Smooth muscle cell (in vitro differentiated cells): Measurements from ENCODE around the gene EML4. TPM values are rescaled to one million over a fixed set of nuclear protein-coding genes. Genes with fewer than 3 reads are reported as not detected.

Source experiments
- DNase-seq: peaks from one replicate; lab custom pipeline; 2025; ENCODE audit not compliant: unreplicated experiment; lab: John Stamatoyannopoulos, UW
- H2AFZ ChIP-seq: fragments of 200-600 bp; sonication (generic); 2 replicates; pipeline ENCODE4 v1.6.0; 2016; ENCODE audit warnings: antibody characterized with exemption, low read depth, mild to moderate bottlenecking
- H3F3A ChIP-seq: fragments of 200-600 bp; sonication (generic); 2 replicates; pipeline ENCODE4 v1.6.0; 2017; ENCODE audit warnings: antibody characterized with exemption, low read depth
- H3K27ac ChIP-seq: fragments of 200-600 bp; sonication (generic); 2 replicates; pipeline ENCODE4 v1.5.1; 2016; ENCODE audit warnings: low read depth, mild to moderate bottlenecking
- H3K27me3 ChIP-seq: fragments of 200-600 bp; sonication (generic); 2 replicates; pipeline ENCODE4 v1.6.1; 2016; ENCODE audit warnings: low read depth, mild to moderate bottlenecking
- H3K36me3 ChIP-seq: fragments of 200-600 bp; sonication (generic); 2 replicates; pipeline ENCODE4 v1.5.1; 2016; ENCODE audit warnings: low read depth
- H3K4me1 ChIP-seq: fragments of 200-600 bp; sonication (generic); 2 replicates; pipeline ENCODE4 v1.5.1; 2016; ENCODE audit warnings: low read depth
- H3K4me2 ChIP-seq: fragments of 200-600 bp; sonication (generic); 2 replicates; pipeline ENCODE4 v1.6.0; 2016; ENCODE audit warnings: mild to moderate bottlenecking
- H3K4me3 ChIP-seq: fragments of 200-600 bp; sonication (generic); 2 replicates; pipeline ENCODE4 v1.5.1; 2016; ENCODE audit warnings: mild to moderate bottlenecking
- H3K79me2 ChIP-seq: fragments of 200-600 bp; sonication (generic); 2 replicates; pipeline ENCODE4 v1.6.0; 2016; ENCODE audit warnings: low read depth, mild to moderate bottlenecking
- H3K9ac ChIP-seq: fragments of 200-600 bp; sonication (generic); 2 replicates; pipeline ENCODE4 v1.6.0; 2016; ENCODE audit warnings: low read depth
- H3K9me3 ChIP-seq: fragments of 200-600 bp; sonication (generic); replicated peaks from 2 replicates; pipeline ENCODE4 v1.5.1; 2016; ENCODE audit warnings: low read depth
- H4K20me1 ChIP-seq: fragments of 200-600 bp; sonication (generic); 2 replicates; pipeline ENCODE4 v1.6.0; 2016; ENCODE audit warnings: low read depth
- CTCF ChIP-seq: fragments of 200-600 bp; sonication (generic); IDR thresholded peaks from 2 replicates; pipeline ENCODE4 v1.5.1; 2017; ENCODE audit warnings: borderline replicate concordance, mild to moderate bottlenecking, antibody characterized with exemption; ENCODE audit not compliant: insufficient read depth, poor library complexity, severe bottlenecking
- WGBS: methylation state at CpG from one replicate; pipeline ENCODE4 v1.1.7; 2016; ENCODE audit warnings: low lambda C conversion rate; 5-methylcytosine and 5-hydroxymethylcytosine counted together
- polyA plus RNA-seq: library from polyadenylated mRNA; unstranded; fragments of >200 nt; fragmentation: Nextera tagmentation; extraction: Ambion mirVana; gene quantifications from 2 replicates; pipeline ENCODE4 v1.2.1, GENCODE V29; 2016
- total RNA-seq: library from RNA; depleted of rRNA; stranded (reverse); fragments of >200 nt; gene quantifications from 2 replicates; pipeline ENCODE4 v1.2.3, GENCODE V29; 2014

Gene EML4
- total and polyA plus RNA-seq, 2 experiments from 2014 or later: 33.6 to 46.2 TPM

- no peak overlapping the region for H3K9ac ChIP-seq
- DNase-seq: no peak
- no peak overlapping the region for H3K4me2 ChIP-seq
- no peak overlapping the region for H3K27ac ChIP-seq
- TF ChIP-seq CTCF: no peak
- WGBS: 94% methylated on average over 3 of the region's 3 CpGs
- peaks cover 17% of the 10 kb centered on the region for H4K20me1 ChIP-seq
- H3K27me3 ChIP-seq: no peaks in the 10 kb centered on the region
- no peaks in the 10 kb centered on the region for H3K9me3 ChIP-seq
- no peaks in the 10 kb centered on the region for H3K36me3 ChIP-seq
- peaks cover 20% of the 10 kb centered on the region for H3K4me1 ChIP-seq
- H3K4me3 ChIP-seq: no peak overlapping the region
- peaks cover 25% of the 10 kb centered on the region for H3K79me2 ChIP-seq
- no peaks in the 10 kb centered on the region for H3F3A ChIP-seq
- H2AFZ ChIP-seq: no peak overlapping the region
Observed at GRCh38 chr2:42363413-42363812, 194.3 kb downstream of the EML4 start.

GRCh38 chr2:42364658-42365057 is 195.5 kb downstream of the EML4 start:
- Histone ChIP-seq H3K4me2 (no peak overlapping the region), H3K79me2 (peaks cover 13% of the 10 kb centered on the region), H3K27me3 (no peaks in the 10 kb centered on the region), H3K4me3 (no peak overlapping the region), H3K9me3 (no peaks in the 10 kb centered on the region), H4K20me1 (peaks cover 5% of the 10 kb centered on the region), H3K36me3 (no peaks in the 10 kb centered on the region), H3K27ac (no peak overlapping the region), H3K4me1 (peaks cover 11% of the 10 kb centered on the region), H2AFZ (no peak overlapping the region), H3F3A (no peaks in the 10 kb centered on the region), H3K9ac (no peak overlapping the region)
- no peak for DNase-seq
- no peak for TF ChIP-seq CTCF
- 93% methylated on average over 3 of the region's 3 CpGs for WGBS

- Histone ChIP-seq H3K4me1 (peaks cover 4% of the 10 kb centered on the region), H3K9me3 (no peaks in the 10 kb centered on the region), H3K9ac (no peak overlapping the region), H4K20me1 (no peaks in the 10 kb centered on the region), H3F3A (no peaks in the 10 kb centered on the region), H2AFZ (no peak overlapping the region), H3K36me3 (no peaks in the 10 kb centered on the region), H3K79me2 (no peaks in the 10 kb centered on the region), H3K27ac (no peak overlapping the region), H3K27me3 (no peaks in the 10 kb centered on the region), H3K4me2 (no peak overlapping the region), H3K4me3 (no peak overlapping the region)
- DNase-seq: no peak
- no peak for TF ChIP-seq CTCF
Observed at GRCh38 chr2:42366411-42366810, 197.3 kb downstream of the EML4 start.

GRCh38 chr2:42367835-42368234 is 198.7 kb downstream of the EML4 start:
- Histone ChIP-seq H2AFZ (peak overlapping the region; percentile 16), H3K9ac (no peak overlapping the region), H3K79me2 (no peaks in the 10 kb centered on the region), H3K9me3 (no peaks in the 10 kb centered on the region), H3K27me3 (no peaks in the 10 kb centered on the region), H3K4me1 (no peaks in the 10 kb centered on the region), H3K4me2 (peak overlapping the region; percentile 31), H4K20me1 (no peaks in the 10 kb centered on the region), H3K4me3 (no peak overlapping the region), H3K36me3 (no peaks in the 10 kb centered on the region), H3F3A (no peaks in the 10 kb centered on the region), H3K27ac (no peak overlapping the region)
- no peak for TF ChIP-seq CTCF
- WGBS: 31% methylated on average over 3 of the region's 3 CpGs
- no peak for DNase-seq
